Left lung (tissue), 10 donors: ENCODE measurements around the gene C11orf71. TPM values are rescaled to one million over a fixed set of nuclear protein-coding genes. Genes with fewer than 3 reads are reported as not detected.

Source experiments
- ATAC-seq: fragments of 200-7000 bp; cut with Tn5 transposase; one replicate; pipeline ENCODE4 v1.9.1; 2020; ENCODE audit warnings: moderate library complexity
- DNase-seq, 4 donors: peaks; one replicate each; pipeline ENCODE4 v3.0.0-alpha.2; 2013 to 2020
- H3K27ac ChIP-seq, 2 donors: fragments of 200-600 bp; sonication (generic) in 1 of 2; one replicate each; pipeline versions ENCODE4 v1.5.0 to v1.8.0; 2020 to 2021
- H3K27me3 ChIP-seq, 2 donors: fragments of 200-600 bp; sonication (generic) in 1 of 2; one replicate each; pipeline versions ENCODE4 v1.5.0 to v1.8.0; 2020 to 2021
- H3K36me3 ChIP-seq, 2 donors: fragments of 200-600 bp; sonication (generic) in 1 of 2; one replicate each; pipeline versions ENCODE4 v1.5.0 to v1.8.0; 2020 to 2021
- H3K4me1 ChIP-seq, 2 donors: fragments of 200-600 bp; one replicate each; pipeline ENCODE4 v1.8.0; 2021
- H3K4me3 ChIP-seq, 2 donors: fragments of 200-600 bp; sonication (generic) in 1 of 2; one replicate each; pipeline versions ENCODE4 v1.5.0 to v1.8.0; 2020 to 2021; ENCODE audit warnings: mild to moderate bottlenecking in 1 of 2
- H3K9me3 ChIP-seq, 2 donors: fragments of 200-600 bp; sonication (generic) in 1 of 2; one replicate each; pipeline versions ENCODE4 v1.5.0 to v1.8.0; 2020 to 2021
- CTCF ChIP-seq, 2 donors: fragments of 200-600 bp; sonication (generic) in 1 of 2; IDR thresholded peaks; one replicate each; pipeline versions ENCODE4 v1.5.0 to v1.8.0; 2021; ENCODE audit warnings: antibody characterized with exemption in 2 of 2
- intact Hi-C, 2 donors: fragments of 100-400 bp; cut with DNase I; formaldehyde crosslinking; loops; one replicate each; pipeline versions ENCODE4 v1.11.2 to v1.14.2; 2022
- polyA plus RNA-seq, 6 donors: library from polyadenylated mRNA; unstranded; fragments of 120-200 nt; gene quantifications; one replicate each; pipeline ENCODE4 v1.2.1, GENCODE V29; 2013; ENCODE audit not compliant: insufficient read length in 6 of 6
- total RNA-seq, 2 donors: library from RNA; stranded (reverse); fragmentation: NEBNext Ultra II Directional; extraction: Animal tissue kit (Norgen Biotek cat#: 25700); gene quantifications; one replicate each; pipeline ENCODE4 v1.2.1, GENCODE V29; 2021
- donor health status: DM: no; HTN: yes; CAD: no.
- donor health status: DM: no; HTN: no; CAD: no.

Gene C11orf71
- total and polyA plus RNA-seq, 8 donors: 6.5 to 11.3 (median 9.6) TPM

GRCh38 chr11:114368918-114369680, 31.2 kb downstream of the C11orf71 start:
- H3K27ac ChIP-seq: no peak overlapping the region
- no peak overlapping the region for H3K4me3 ChIP-seq
- DNase-seq (no peak), ATAC-seq (no peak)
- intact Hi-C loops: no loop called here
- H3K9me3 ChIP-seq: no peaks in the 10 kb centered on the region
- no peaks in the 10 kb centered on the region for H3K36me3 ChIP-seq
- no peaks in the 10 kb centered on the region for H3K4me1 ChIP-seq
- no peaks in the 10 kb centered on the region for H3K27me3 ChIP-seq
- TF ChIP-seq CTCF (IDR thresholded peaks at IDR 0.05): no peak

GRCh38 chr11:114367244-114367957, 32.9 kb downstream of the C11orf71 start:
- intact Hi-C loops: no loop called here
- no peak overlapping the region for H3K27ac ChIP-seq
- H3K4me1 ChIP-seq: no peaks in the 10 kb centered on the region
- no peaks in the 10 kb centered on the region for H3K36me3 ChIP-seq
- TF ChIP-seq CTCF (IDR thresholded peaks at IDR 0.05): no peak
- ATAC-seq: no peak
- H3K27me3 ChIP-seq: no peaks in the 10 kb centered on the region
- DNase-seq: no peak
- H3K4me3 ChIP-seq: no peak overlapping the region
- H3K9me3 ChIP-seq: no peaks in the 10 kb centered on the region

DNA sequence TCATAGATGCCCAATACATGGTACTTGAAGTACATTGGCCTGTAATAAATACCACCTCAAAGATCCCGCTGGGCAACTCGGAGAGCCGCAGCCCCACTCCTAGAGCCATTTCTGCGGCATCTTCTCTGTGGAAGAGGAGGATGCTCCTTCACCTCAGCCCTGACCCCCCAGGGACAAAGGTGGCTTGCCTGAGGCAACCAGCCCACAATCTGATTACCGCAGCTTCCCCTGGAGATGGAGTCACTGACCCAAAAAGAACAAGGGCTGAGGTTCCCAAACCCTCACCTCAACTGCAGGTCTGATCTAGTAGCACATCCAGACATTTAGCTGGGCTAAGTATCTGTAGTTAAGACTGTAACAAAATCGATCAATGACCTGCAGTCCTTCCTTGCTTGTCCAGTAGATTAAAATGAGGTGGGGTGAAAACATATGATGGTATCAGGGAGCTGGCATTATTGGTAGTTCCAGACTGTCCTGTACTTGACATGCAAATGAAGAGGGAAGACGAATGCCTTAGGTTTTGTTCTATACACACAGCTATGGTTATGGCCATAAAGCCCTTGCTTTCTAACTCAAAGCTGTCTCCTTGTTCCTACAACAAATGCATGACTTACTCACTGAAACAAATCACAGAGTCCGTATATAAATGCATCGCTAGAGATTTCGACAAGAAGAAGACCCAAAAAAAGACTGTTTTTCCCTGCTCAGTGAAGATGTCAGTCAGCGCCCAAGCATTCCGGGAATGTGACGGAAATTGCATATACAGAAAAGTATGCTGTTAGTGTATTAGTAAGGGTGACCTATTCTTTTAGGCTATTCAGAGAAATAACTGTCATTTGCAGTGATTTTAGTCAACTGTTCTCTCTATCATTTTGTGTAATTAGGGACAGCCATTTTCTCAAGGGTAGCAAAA, 33.7 kb downstream of the C11orf71 start:
- Histone ChIP-seq H3K9me3 (no peaks in the 10 kb centered on the region), H3K4me1 (no peaks in the 10 kb centered on the region), H3K36me3 (no peaks in the 10 kb centered on the region), H3K4me3 (no peak overlapping the region), H3K27me3 (no peaks in the 10 kb centered on the region), H3K27ac (peak overlapping the region in 1 of 2 donors; percentile 3)
- DNase-seq (no peak), ATAC-seq (peak; percentile 13)
- intact Hi-C loops: no loop called here
- no peak for TF ChIP-seq CTCF (IDR thresholded peaks at IDR 0.05)

DNA sequence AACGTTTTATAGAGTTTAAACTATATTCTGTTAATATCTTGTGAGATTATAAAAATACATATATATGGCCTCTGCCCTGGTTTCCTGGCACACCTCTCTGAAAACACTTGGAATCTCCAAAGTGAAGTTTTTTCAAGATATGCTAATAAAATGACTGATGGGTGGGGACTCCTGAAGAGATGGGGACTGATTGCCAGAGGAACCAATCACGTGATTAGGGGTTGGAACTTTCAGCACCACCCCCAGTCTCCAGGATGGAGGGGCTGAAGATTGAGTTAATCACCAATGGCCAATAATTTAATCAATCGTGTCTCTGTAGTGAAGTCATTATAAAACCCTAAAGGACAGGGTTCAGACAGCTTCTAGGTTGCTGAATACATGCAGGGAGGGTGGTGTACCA, 37.4 kb downstream of the C11orf71 start:
- intact Hi-C loops: no loop called here
- H3K9me3 ChIP-seq: no peaks in the 10 kb centered on the region
- no peaks in the 10 kb centered on the region for H3K36me3 ChIP-seq
- H3K4me1 ChIP-seq: no peaks in the 10 kb centered on the region
- H3K27ac ChIP-seq: no peak overlapping the region
- DNase-seq (no peak), ATAC-seq (no peak)
- H3K27me3 ChIP-seq: no peaks in the 10 kb centered on the region
- H3K4me3 ChIP-seq: no peak overlapping the region
- TF ChIP-seq CTCF (IDR thresholded peaks at IDR 0.05): no peak
